Measurements from ENCODE around the gene DOC2A.

DOC2A gene

GRCh38 chr16:29987371-29988085 lies 23.3 kb downstream of the DOC2A start:
- DNase-seq, result no peak

- DNase-seq, result no peak
Observed at GRCh38 chr16:29986931-29987330, 23.9 kb downstream of the DOC2A start.

- DNase-seq, result no peak
Observed at GRCh38 chr16:29986231-29986630, 24.6 kb downstream of the DOC2A start.

GRCh38 chr16:29985271-29985811 lies 25.5 kb downstream of the DOC2A start:
- DNase-seq, result no peak

- DNase-seq, result no peak
Observed at GRCh38 chr16:29984764-29985147, 26.1 kb downstream of the DOC2A start.

- DNase-seq, result no peak
Observed at GRCh38 chr16:29984137-29984763, 26.6 kb downstream of the DOC2A start.

GRCh38 chr16:29983420-29984136 lies 27.2 kb downstream of the DOC2A start:
- no peak for DNase-seq

- DNase-seq, result no peak
Observed at GRCh38 chr16:29982560-29983419, 28.0 kb downstream of the DOC2A start.

GRCh38 chr16:29978564-29979270 lies 32.1 kb downstream of the DOC2A start:
- no peak for DNase-seq

- DNase-seq, result no peak
Observed at GRCh38 chr16:29978081-29978480, 32.7 kb downstream of the DOC2A start.

GRCh38 chr16:29977063-29977825 lies 33.6 kb downstream of the DOC2A start:
- no peak for DNase-seq

GRCh38 chr16:29975811-29976511 lies 34.9 kb downstream of the DOC2A start:
- DNase-seq, result no peak

- DNase-seq, result no peak
Observed at GRCh38 chr16:29975134-29975538, 35.7 kb downstream of the DOC2A start.

GRCh38 chr16:29974291-29975133 lies 36.3 kb downstream of the DOC2A start:
- no peak for DNase-seq

- DNase-seq, result peak; percentile 99
Observed at GRCh38 chr16:29973384-29974246, 37.2 kb downstream of the DOC2A start, which contains the start of gene TAOK2. TSS of gene TAOK2 (plus strand) at chr16:29973868. CDS start at chr16:29977773, 3,905 bp downstream.

- DNase-seq, result no peak
Observed at GRCh38 chr16:29972992-29973383, 37.8 kb downstream of the DOC2A start.

- DNase-seq, result no peak
Observed at GRCh38 chr16:29972500-29972899, 38.3 kb downstream of the DOC2A start.

- no peak for DNase-seq
Observed at GRCh38 chr16:29971304-29971703, 39.5 kb downstream of the DOC2A start.

Data from hippocampal formation (tissue), 2 donors.